Caco-2 (cell line): ENCODE results near the gene VAV2. TPM values are rescaled to one million over a fixed set of nuclear protein-coding genes. Genes with fewer than 3 reads are reported as not detected.

Source experiments
- BruUV-seq: library from RNA; stranded (reverse); fragments of 400-500 nt; replicated peaks from 2 replicates; lab custom pipeline; 2021; lab: Mats Ljungman, UMichigan
- CTCF ChIA-PET: fragments of 300-600 bp; sonication (Branson Sonifier 250); formaldehyde crosslinking; loops from one replicate; lab custom pipeline; 2022; ENCODE audit warnings: antibody characterized with exemption; lab: Charles Lee
- POLR2A ChIA-PET: fragments of 300-600 bp; sonication (Branson Sonifier 250); formaldehyde crosslinking; loops from one replicate; lab custom pipeline; 2022; ENCODE audit warnings: antibody characterized with exemption; lab: Charles Lee
- DNase-seq, 2 experiments: peaks; one replicate each; pipeline versions ENCODE4 v3.0.0 to v3.0.0-alpha.2; 2020 to 2022
- H3K27me3 ChIP-seq: replicated peaks from 2 replicates; pipeline ENCODE4 v1.6.0; 2011; ENCODE audit warnings: low read length; ENCODE audit not compliant: control insufficient read depth, insufficient read depth
- H3K36me3 ChIP-seq: 2 replicates; pipeline ENCODE4 v1.5.1; 2011; ENCODE audit warnings: low read length; ENCODE audit not compliant: control insufficient read depth, insufficient read depth
- H3K4me1 ChIP-seq: fragments of 250-450 bp; sonication (Bioruptor Pico); 2 replicates; pipeline ENCODE4 v1.5.1; 2020; ENCODE audit warnings: mild to moderate bottlenecking
- H3K4me3 ChIP-seq: 2 replicates; pipeline ENCODE4 v1.5.1; 2011; ENCODE audit warnings: low read depth, mild to moderate bottlenecking, control low read depth, low read length
- H3K9me3 ChIP-seq: fragments of 250-450 bp; sonication (Bioruptor Pico); 2 replicates; pipeline ENCODE4 v1.5.1; 2020; ENCODE audit warnings: mild to moderate bottlenecking, moderate library complexity
- H3K27ac Mint-ChIP-seq: one replicate; pipeline ENCODE4 v1.8.0; 2022; ENCODE audit warnings: mixed read lengths; ENCODE audit not compliant: unreplicated experiment
- H3K27me3 Mint-ChIP-seq: one replicate; pipeline ENCODE4 v1.8.0; 2022; ENCODE audit warnings: mixed read lengths; ENCODE audit not compliant: insufficient read depth, unreplicated experiment
- H3K36me3 Mint-ChIP-seq: one replicate; pipeline ENCODE4 v1.8.0; 2022; ENCODE audit warnings: mild to moderate bottlenecking, mixed read lengths; ENCODE audit not compliant: insufficient read depth, unreplicated experiment
- H3K4me1 Mint-ChIP-seq: one replicate; pipeline ENCODE4 v1.8.0; 2022; ENCODE audit warnings: low read depth, mixed read lengths; ENCODE audit not compliant: unreplicated experiment
- H3K4me3 Mint-ChIP-seq: one replicate; pipeline ENCODE4 v1.8.0; 2022; ENCODE audit warnings: mild to moderate bottlenecking, moderate library complexity, mixed read lengths; ENCODE audit not compliant: unreplicated experiment
- H3K9me3 Mint-ChIP-seq: one replicate; pipeline ENCODE4 v1.8.0; 2022; ENCODE audit warnings: mixed read lengths; ENCODE audit not compliant: unreplicated experiment
- intact Hi-C: fragments of 100-400 bp; cut with micrococcal nuclease; formaldehyde crosslinking; loops from one replicate; pipeline ENCODE4 v1.10.0; 2022; ENCODE audit not compliant: unreplicated experiment
- total RNA-seq: library from RNA; stranded (reverse); gene quantifications from 2 replicates; pipeline ENCODE4 v1.2.3, GENCODE V29; 2022
- TF ChIP-seq, protein P1 (sequence below), 2 experiments: fragments of 200-600 bp in 1 of 2; IDR thresholded peaks; 1 replicate in 1 of 2; 2 replicates in 1 of 2; pipeline versions ENCODE4 v1.5.1 to v1.8.0; 2011 to 2022; ENCODE audit warnings: antibody characterized with exemption in 1 of 2, control low read depth in 1 of 2, inconsistent platforms in 1 of 2, low read depth in 1 of 2, low read length in 1 of 2, mild to moderate bottlenecking in 1 of 2, moderate library complexity in 1 of 2; ENCODE audit not compliant: insufficient read depth in 1 of 2, severe bottlenecking in 1 of 2, unreplicated experiment in 1 of 2

The VAV2 gene
- total RNA-seq, 1 experiment from 2014 or later, result 55.3 TPM

- Histone ChIP-seq H3K4me1 (peaks cover 52% of the 10 kb centered on the region), H3K36me3 (no peaks in the 10 kb centered on the region), H3K27me3 (no peaks in the 10 kb centered on the region), H3K9me3 (no peaks in the 10 kb centered on the region), H3K4me3 (no peak overlapping the region)
- Mint-ChIP-seq H3K27me3 (no peaks in the 10 kb centered on the region), H3K4me3 (no peak overlapping the region), H3K36me3 (peaks cover 24% of the 10 kb centered on the region), H3K4me1 (peaks cover 34% of the 10 kb centered on the region), H3K9me3 (no peaks in the 10 kb centered on the region), H3K27ac (no peak overlapping the region)
- no TSS peak for BruUV-seq
- CTCF ChIA-PET, result no interaction called here
- TF ChIP-seq, protein P1, sequence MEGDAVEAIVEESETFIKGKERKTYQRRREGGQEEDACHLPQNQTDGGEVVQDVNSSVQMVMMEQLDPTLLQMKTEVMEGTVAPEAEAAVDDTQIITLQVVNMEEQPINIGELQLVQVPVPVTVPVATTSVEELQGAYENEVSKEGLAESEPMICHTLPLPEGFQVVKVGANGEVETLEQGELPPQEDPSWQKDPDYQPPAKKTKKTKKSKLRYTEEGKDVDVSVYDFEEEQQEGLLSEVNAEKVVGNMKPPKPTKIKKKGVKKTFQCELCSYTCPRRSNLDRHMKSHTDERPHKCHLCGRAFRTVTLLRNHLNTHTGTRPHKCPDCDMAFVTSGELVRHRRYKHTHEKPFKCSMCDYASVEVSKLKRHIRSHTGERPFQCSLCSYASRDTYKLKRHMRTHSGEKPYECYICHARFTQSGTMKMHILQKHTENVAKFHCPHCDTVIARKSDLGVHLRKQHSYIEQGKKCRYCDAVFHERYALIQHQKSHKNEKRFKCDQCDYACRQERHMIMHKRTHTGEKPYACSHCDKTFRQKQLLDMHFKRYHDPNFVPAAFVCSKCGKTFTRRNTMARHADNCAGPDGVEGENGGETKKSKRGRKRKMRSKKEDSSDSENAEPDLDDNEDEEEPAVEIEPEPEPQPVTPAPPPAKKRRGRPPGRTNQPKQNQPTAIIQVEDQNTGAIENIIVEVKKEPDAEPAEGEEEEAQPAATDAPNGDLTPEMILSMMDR (IDR thresholded peaks at IDR 0.05; ENCODE audit: insufficient read depth in 1 of 2, low read depth in 1 of 2, low read length in 1 of 2, severe bottlenecking in 1 of 2, unreplicated experiment in 1 of 2), result no peak
- no peak for DNase-seq
- intact Hi-C loops, result no loop called here
- POLR2A ChIA-PET, result no interaction called here
These were observed 14.5 kb downstream of the VAV2 start for GRCh38 chr9:133977421-133978201.

DNA sequence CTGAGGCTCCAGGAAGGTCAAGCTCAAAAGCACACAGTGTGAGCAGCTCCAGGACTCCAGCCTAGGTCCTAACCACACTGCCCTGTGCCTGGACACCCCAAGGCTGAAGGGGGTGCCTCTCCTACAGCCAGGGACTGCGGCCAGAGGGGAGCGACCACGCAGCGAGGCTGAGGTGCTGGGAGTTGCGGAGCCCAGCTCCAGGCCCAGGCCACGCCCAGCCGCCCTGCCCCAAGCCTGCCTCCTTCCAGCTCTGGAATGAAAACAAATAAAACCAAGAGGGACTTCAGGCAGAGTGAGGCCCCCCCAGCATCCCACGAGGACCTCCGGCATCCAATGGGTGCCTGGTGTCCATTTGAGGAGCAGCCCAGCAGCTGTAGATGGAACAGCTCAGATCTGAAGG lies 15.2 kb downstream of the VAV2 start:
- H3K4me1 ChIP-seq, result peaks cover 59% of the 10 kb centered on the region
- no TSS peak for BruUV-seq
- TF ChIP-seq, protein P1 (IDR thresholded peaks at IDR 0.05; ENCODE audit: insufficient read depth in 1 of 2, low read depth in 1 of 2, low read length in 1 of 2, severe bottlenecking in 1 of 2, unreplicated experiment in 1 of 2), result no peak
- H3K27me3 ChIP-seq, result no peaks in the 10 kb centered on the region
- no peaks in the 10 kb centered on the region for H3K36me3 ChIP-seq
- peaks cover 24% of the 10 kb centered on the region for H3K36me3 Mint-ChIP-seq
- CTCF ChIA-PET, result interaction anchor here (0.6 kb wide), 1 partner anchor 32 kb away, joined by 3 read pairs; no protein-coding TSS in a partner anchor
- no peak overlapping the region for H3K4me3 Mint-ChIP-seq
- peaks cover 41% of the 10 kb centered on the region for H3K4me1 Mint-ChIP-seq
- H3K9me3 Mint-ChIP-seq, result no peaks in the 10 kb centered on the region
- no peaks in the 10 kb centered on the region for H3K9me3 ChIP-seq
- intact Hi-C loops, result no loop called here
- no peak for DNase-seq
- H3K27ac Mint-ChIP-seq, result no peak overlapping the region
- no peaks in the 10 kb centered on the region for H3K27me3 Mint-ChIP-seq
- POLR2A ChIA-PET, result no interaction called here
- no peak overlapping the region for H3K4me3 ChIP-seq

DNA sequence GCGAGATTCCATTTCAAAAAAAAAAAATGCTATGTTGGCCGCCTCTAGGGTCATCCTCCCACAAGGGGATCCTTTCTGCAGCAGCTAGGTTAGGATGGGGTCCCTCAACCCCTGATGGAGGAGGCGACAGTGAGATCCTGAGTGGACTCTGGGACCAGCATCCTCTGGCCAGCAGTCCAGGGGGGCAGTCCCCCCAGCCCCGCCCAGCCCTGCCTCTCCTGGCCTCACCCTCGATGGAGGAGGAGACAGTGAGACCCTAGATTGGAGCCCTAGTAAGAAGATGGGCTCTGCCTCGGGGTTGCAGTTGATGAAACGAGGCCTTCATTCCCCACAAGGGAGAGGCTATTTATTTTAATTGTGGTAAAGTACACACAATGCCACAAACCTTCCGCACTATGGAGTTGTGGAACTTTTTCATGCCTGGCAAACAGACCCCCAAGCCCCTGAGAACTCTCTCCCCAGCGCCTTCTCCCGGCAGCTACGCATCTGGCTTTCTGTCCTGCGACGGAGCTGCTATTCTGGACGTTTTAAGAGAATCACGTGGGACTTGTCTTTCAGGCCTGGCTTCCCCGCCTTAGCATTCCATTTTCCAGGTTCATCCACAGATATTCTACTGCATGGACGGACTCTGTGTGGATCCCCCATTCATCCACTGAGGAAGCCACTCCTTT lies 15.8 kb downstream of the VAV2 start:
- H3K4me3 Mint-ChIP-seq, result no peak overlapping the region
- H3K27me3 Mint-ChIP-seq, result no peaks in the 10 kb centered on the region
- ChIA-PET POLR2A (no interaction called here), CTCF (interaction anchor here (0.6 kb wide), 1 partner anchor 32 kb away, joined by 3 read pairs; no protein-coding TSS in a partner anchor)
- Histone ChIP-seq H3K27me3 (no peaks in the 10 kb centered on the region), H3K4me1 (peaks cover 65% of the 10 kb centered on the region), H3K36me3 (no peaks in the 10 kb centered on the region), H3K9me3 (no peaks in the 10 kb centered on the region), H3K4me3 (no peak overlapping the region)
- TF ChIP-seq, protein P1 (IDR thresholded peaks at IDR 0.05; ENCODE audit: insufficient read depth in 1 of 2, low read depth in 1 of 2, low read length in 1 of 2, severe bottlenecking in 1 of 2, unreplicated experiment in 1 of 2), result no peak
- no peak overlapping the region for H3K27ac Mint-ChIP-seq
- peaks cover 44% of the 10 kb centered on the region for H3K4me1 Mint-ChIP-seq
- no peaks in the 10 kb centered on the region for H3K9me3 Mint-ChIP-seq
- no peak for DNase-seq
- BruUV-seq, result no TSS peak
- H3K36me3 Mint-ChIP-seq, result peaks cover 20% of the 10 kb centered on the region
- intact Hi-C loops, result no loop called here
